ENCODE measurements around the gene ASTN2. TPM values are rescaled to one million over a fixed set of nuclear protein-coding genes. Genes with fewer than 3 reads are reported as not detected.

The ASTN2 gene
- total RNA-seq, 4 donors from 2014 or later = 3.3 to 10.2 (median 6.3) TPM

GRCh38 chr9:117400171-117400570 lies 14.7 kb downstream of the ASTN2 start:
- Histone ChIP-seq H3K9me3 (no peaks in the 10 kb centered on the region), H3K4me3 (no peak overlapping the region), H3K27me3 (no peaks in the 10 kb centered on the region), H3K36me3 (no peaks in the 10 kb centered on the region), H3K4me1 (no peaks in the 10 kb centered on the region), H3K27ac (no peak overlapping the region)
- DNase-seq = no peak
- no peak for TF ChIP-seq POLR2A (IDR thresholded peaks at IDR 0.05)
- no peak for TF ChIP-seq CTCF (IDR thresholded peaks at IDR 0.05)

GRCh38 chr9:117395151-117395650 lies 19.7 kb downstream of the ASTN2 start:
- no peaks in the 10 kb centered on the region for H3K27me3 ChIP-seq
- no peaks in the 10 kb centered on the region for H3K4me1 ChIP-seq
- H3K4me3 ChIP-seq = no peak overlapping the region
- H3K9me3 ChIP-seq = no peaks in the 10 kb centered on the region
- TF ChIP-seq CTCF (IDR thresholded peaks at IDR 0.05) (no peak), POLR2A (IDR thresholded peaks at IDR 0.05) (no peak)
- H3K27ac ChIP-seq = no peak overlapping the region
- DNase-seq = no peak
- no peaks in the 10 kb centered on the region for H3K36me3 ChIP-seq

DNA sequence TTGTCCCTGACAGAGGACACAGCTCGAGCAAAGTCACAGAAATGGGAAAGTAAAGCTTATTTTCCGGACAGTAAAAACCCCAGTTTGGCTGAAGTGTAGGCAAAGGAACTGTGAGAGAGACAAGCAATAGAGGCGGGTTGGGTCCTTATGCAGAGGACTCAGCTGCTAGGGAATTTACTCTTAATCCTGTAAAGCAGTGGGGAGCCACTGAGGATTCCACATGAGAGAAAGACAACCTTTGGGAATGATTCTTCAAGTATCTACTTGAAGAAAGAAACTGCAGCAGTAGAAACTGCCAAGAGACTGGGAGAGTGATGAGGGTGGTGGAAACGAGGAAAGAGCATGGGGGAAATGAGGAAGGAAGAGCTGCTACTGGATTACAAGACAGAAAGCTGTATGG lies 20.2 kb downstream of the ASTN2 start:
- Histone ChIP-seq H3K4me3 (no peak overlapping the region), H3K36me3 (no peaks in the 10 kb centered on the region), H3K9me3 (no peaks in the 10 kb centered on the region), H3K4me1 (no peaks in the 10 kb centered on the region), H3K27ac (no peak overlapping the region), H3K27me3 (no peaks in the 10 kb centered on the region)
- TF ChIP-seq POLR2A (IDR thresholded peaks at IDR 0.05) (no peak), CTCF (IDR thresholded peaks at IDR 0.05) (no peak)
- DNase-seq = no peak

DNA sequence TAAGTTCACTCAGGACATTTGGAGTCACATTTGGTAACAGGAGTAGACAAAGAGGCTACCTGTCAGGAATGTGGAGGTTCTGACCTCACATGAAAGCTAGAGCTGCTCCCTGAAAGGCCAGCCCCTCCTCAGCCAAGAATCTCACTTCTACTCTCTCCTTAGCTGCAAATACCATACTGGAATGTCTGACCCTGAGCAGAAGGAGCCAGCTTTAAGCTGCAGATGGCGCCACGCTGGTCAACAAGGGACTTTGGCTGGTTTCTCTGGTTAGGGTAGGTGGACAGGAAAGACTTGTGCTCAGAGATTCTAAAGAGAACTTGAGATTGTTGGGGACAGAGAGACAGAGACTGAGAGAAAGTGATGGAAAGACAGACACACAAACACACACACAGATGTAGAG lies 21.9 kb downstream of the ASTN2 start:
- TF ChIP-seq CTCF (IDR thresholded peaks at IDR 0.05) = no peak
- no peak for TF ChIP-seq POLR2A (IDR thresholded peaks at IDR 0.05)
- no peaks in the 10 kb centered on the region for H3K36me3 ChIP-seq
- no peaks in the 10 kb centered on the region for H3K4me1 ChIP-seq
- H3K4me3 ChIP-seq = no peak overlapping the region
- no peaks in the 10 kb centered on the region for H3K9me3 ChIP-seq
- DNase-seq = no peak
- no peak overlapping the region for H3K27ac ChIP-seq
- no peaks in the 10 kb centered on the region for H3K27me3 ChIP-seq

- TF ChIP-seq CTCF (IDR thresholded peaks at IDR 0.05) = no peak
- no peak for TF ChIP-seq POLR2A (IDR thresholded peaks at IDR 0.05)
Observed at GRCh38 chr9:117387422-117387821, 27.4 kb downstream of the ASTN2 start.

DNA sequence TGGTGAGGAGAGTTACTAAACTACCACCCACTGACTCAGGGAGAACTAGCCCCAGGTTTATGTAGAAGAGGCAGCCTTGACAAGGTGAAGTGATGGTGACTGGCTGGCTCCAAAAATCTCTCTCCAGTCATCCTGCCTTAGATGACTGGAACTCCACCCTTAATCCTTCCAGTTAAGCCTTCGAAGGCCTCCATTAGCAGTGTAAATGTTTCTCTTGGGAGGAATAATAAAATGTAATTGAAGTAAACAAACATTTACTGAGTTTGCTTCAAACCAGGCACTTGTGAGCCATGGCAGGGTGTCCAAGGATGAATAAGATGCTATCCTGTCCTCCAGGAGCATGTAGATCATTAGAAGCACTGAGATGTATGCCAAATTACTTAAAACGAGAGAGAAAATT lies 35.5 kb downstream of the ASTN2 start:
- no peak for DNase-seq
- H3K9me3 ChIP-seq = no peaks in the 10 kb centered on the region
- H3K4me3 ChIP-seq = no peak overlapping the region
- no peaks in the 10 kb centered on the region for H3K27me3 ChIP-seq
- H3K36me3 ChIP-seq = no peaks in the 10 kb centered on the region
- no peak overlapping the region for H3K27ac ChIP-seq
- TF ChIP-seq POLR2A (IDR thresholded peaks at IDR 0.05) (no peak), CTCF (IDR thresholded peaks at IDR 0.05) (no peak)
- H3K4me1 ChIP-seq = no peaks in the 10 kb centered on the region

More at GRCh38 chr9:117387422-117387821, 27.4 kb downstream of the ASTN2 start:
- DNase-seq = no peak
- H3K4me3 ChIP-seq = no peak overlapping the region
- no peaks in the 10 kb centered on the region for H3K4me1 ChIP-seq
- H3K27me3 ChIP-seq = no peaks in the 10 kb centered on the region
- H3K36me3 ChIP-seq = no peaks in the 10 kb centered on the region
- no peaks in the 10 kb centered on the region for H3K9me3 ChIP-seq
- H3K27ac ChIP-seq = no peak overlapping the region

All from Peyer's patch (tissue), 4 donors.